ENCODE measurements around the gene PLEKHA4.

DNA sequence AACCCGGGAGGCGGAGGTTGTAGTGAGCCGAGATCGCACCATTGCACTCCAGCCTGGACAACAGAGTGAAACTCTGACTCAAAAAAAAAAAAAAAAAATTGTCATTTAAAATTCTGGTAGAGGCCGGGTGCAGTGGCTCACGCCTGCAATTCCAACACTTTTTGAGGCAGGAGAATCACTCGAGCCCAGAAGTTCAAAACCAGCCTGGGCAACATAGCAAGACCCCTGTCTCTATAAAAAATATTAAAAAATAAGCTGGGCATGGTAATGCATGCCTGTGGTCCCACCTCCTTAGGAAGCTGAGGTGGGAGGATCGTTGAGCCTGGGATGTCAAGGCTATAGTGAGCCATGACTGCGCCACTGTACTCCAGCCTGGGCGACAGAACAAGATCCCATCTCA, 37.9 kb upstream of the PLEKHA4 start:
- TF ChIP-seq, protein P1, sequence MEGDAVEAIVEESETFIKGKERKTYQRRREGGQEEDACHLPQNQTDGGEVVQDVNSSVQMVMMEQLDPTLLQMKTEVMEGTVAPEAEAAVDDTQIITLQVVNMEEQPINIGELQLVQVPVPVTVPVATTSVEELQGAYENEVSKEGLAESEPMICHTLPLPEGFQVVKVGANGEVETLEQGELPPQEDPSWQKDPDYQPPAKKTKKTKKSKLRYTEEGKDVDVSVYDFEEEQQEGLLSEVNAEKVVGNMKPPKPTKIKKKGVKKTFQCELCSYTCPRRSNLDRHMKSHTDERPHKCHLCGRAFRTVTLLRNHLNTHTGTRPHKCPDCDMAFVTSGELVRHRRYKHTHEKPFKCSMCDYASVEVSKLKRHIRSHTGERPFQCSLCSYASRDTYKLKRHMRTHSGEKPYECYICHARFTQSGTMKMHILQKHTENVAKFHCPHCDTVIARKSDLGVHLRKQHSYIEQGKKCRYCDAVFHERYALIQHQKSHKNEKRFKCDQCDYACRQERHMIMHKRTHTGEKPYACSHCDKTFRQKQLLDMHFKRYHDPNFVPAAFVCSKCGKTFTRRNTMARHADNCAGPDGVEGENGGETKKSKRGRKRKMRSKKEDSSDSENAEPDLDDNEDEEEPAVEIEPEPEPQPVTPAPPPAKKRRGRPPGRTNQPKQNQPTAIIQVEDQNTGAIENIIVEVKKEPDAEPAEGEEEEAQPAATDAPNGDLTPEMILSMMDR (IDR thresholded peaks at IDR 0.05) = no peak
- no peak for TF ChIP-seq POLR2A (IDR thresholded peaks at IDR 0.05)
